Heart right ventricle (tissue), 16 donors: ENCODE measurements around the gene CMSS1. TPM values are rescaled to one million over a fixed set of nuclear protein-coding genes. Genes with fewer than 3 reads are reported as not detected.
A peak's percentile ranks its signal among the peaks of the same experiment; 100 is the strongest.

Experiments used
- ATAC-seq, 8 donors: fragments of 200-7000 bp; cut with Tn5 transposase; one replicate each; pipeline ENCODE4 v1.9.1; 2020; ENCODE audit warnings: mild to moderate bottlenecking in 8 of 8, moderate library complexity in 8 of 8, moderate number of reproducible peaks in 1 of 8
- DNase-seq, 2 donors: peaks; one replicate each; pipeline ENCODE4 v3.0.0-alpha.2; 2020
- H3K27ac ChIP-seq, 10 donors: fragments of 200-600 bp; sonication (generic) in 2 of 10; one replicate each; pipeline versions ENCODE4 v1.5.0 to v1.8.0; 2020 to 2022; ENCODE audit warnings: mild to moderate bottlenecking in 3 of 10
- H3K27me3 ChIP-seq, 7 donors: fragments of 200-600 bp; one replicate each; pipeline ENCODE4 v1.8.0; 2021 to 2022; ENCODE audit warnings: mild to moderate bottlenecking in 2 of 7
- H3K36me3 ChIP-seq, 9 donors: fragments of 200-600 bp; sonication (generic) in 1 of 9; one replicate each; pipeline versions ENCODE4 v1.5.0 to v1.8.0; 2020 to 2022; ENCODE audit warnings: mild to moderate bottlenecking in 2 of 9
- H3K4me1 ChIP-seq, 9 donors: fragments of 200-600 bp; sonication (generic) in 1 of 9; one replicate each; pipeline versions ENCODE4 v1.5.0 to v1.8.0; 2020 to 2022; ENCODE audit warnings: mild to moderate bottlenecking in 4 of 9
- H3K4me3 ChIP-seq, 10 donors: fragments of 200-600 bp; sonication (generic) in 2 of 10; one replicate each; pipeline versions ENCODE4 v1.5.0 to v1.8.0; 2020 to 2022; ENCODE audit warnings: mild to moderate bottlenecking in 7 of 10, moderate library complexity in 2 of 10
- H3K9me3 ChIP-seq, 11 donors: fragments of 200-600 bp in 10 of 11; sonication (generic) in 2 of 11; one replicate each; pipeline versions ENCODE4 v1.5.0 to v1.8.0; 2013 to 2022; ENCODE audit warnings: mild to moderate bottlenecking in 2 of 11, control low read depth in 1 of 11, moderate library complexity in 1 of 11
- WGBS, 2 donors: extraction: QIAGEN DNeasy Blood & Tissue Kit; methylation state at CpG; one replicate each; pipeline ENCODE4 v1.1.7; 2013; ENCODE audit warnings: inconsistent platforms in 1 of 2; 5-methylcytosine and 5-hydroxymethylcytosine counted together
- intact Hi-C, 10 donors: fragments of 100-400 bp; cut with DNase I; formaldehyde crosslinking; loops; one replicate each; pipeline versions ENCODE4 v1.11.1 to v1.14.2; 2022
- polyA plus RNA-seq, 2 donors: library from polyadenylated mRNA; stranded (reverse); fragments of 200-250 nt; gene quantifications; one replicate each; pipeline ENCODE4 v1.2.3, GENCODE V29; 2013
- total RNA-seq, 10 donors: library from RNA; stranded (reverse); fragmentation: NEBNext Ultra II Directional in 3 of 10; extraction: Animal tissue kit (Norgen Biotek cat#: 25700) in 3 of 10; gene quantifications; one replicate each; pipeline versions ENCODE4 v1.2.1 to v1.2.4, GENCODE V29; 2021 to 2023
- TF ChIP-seq, protein P1 (sequence below), 9 donors: fragments of 200-600 bp; sonication (generic) in 2 of 9; IDR thresholded peaks; one replicate each; pipeline versions ENCODE4 v1.5.0 to v1.8.0; 2021 to 2022; ENCODE audit warnings: antibody characterized with exemption in 9 of 9, mild to moderate bottlenecking in 5 of 9, moderate library complexity in 1 of 9
- donor health status: Arrhythmogenic right ventricular cardiomyopathy.
- donor health status: ischemic (EF 13 %, LVEDD 7.1; RV severe dilation, severe dysfunction).
- donor health status: healthy with polysubstance abuse.
- donor health status: DM: no; HTN: yes; CAD: no.
- donor health status: DM: no; HTN: no; CAD: no.
- donor health status: ischemic (EF 25% LVEDD 6.9; RV normal size, moderate dysfunction).
- donor health status: ischemic (EF 25% LVEDD 5.7; RV mildly dilated, moderate dysfunction).
- donor health status: healthy.
- donor health status: DM: yes; HTN: yes; CAD: no.
- donor health status: Ischemic cardiomyopathy.
- donor health status: ischemic (EF 35%, LVEDD 5.7; RV mildly dilated, moderate dysfunction).
- donor health status: nonischemic (EF 11% LVEDD 7.7; RV severe dilation, severe dysfunction).
- donor health status: DM: yes; HTN: yes; CAD: no.
- donor health status: PGD.
- donor health status: ischemic (EF 29% LVEDD 5.4; RV normal size, mild dysfunction).
- donor health status: nonischemic (EF 23%, LVEDD 6.1; RV moderate dilation, normal function).

CMSS1 gene
- total and polyA plus RNA-seq, 12 donors = 24.6 to 45.4 (median 34.6) TPM

- H3K27ac ChIP-seq = no peak overlapping the region
- DNase-seq = no peak
- H3K36me3 ChIP-seq = peaks cover 0 to 96% (median 21%) of the 10 kb centered on the region in 9 donors
- H3K4me3 ChIP-seq = no peak overlapping the region
- peaks cover 0 to 14% (median 0%) of the 10 kb centered on the region in 11 donors for H3K9me3 ChIP-seq
- peak in 1 of 8 donors; percentile 19 for ATAC-seq
- no peaks in the 10 kb centered on the region for H3K27me3 ChIP-seq
- WGBS, 2 donors = 45 to 60% methylated on average over 1 of the region's 1 CpG
- TF ChIP-seq, protein P1, sequence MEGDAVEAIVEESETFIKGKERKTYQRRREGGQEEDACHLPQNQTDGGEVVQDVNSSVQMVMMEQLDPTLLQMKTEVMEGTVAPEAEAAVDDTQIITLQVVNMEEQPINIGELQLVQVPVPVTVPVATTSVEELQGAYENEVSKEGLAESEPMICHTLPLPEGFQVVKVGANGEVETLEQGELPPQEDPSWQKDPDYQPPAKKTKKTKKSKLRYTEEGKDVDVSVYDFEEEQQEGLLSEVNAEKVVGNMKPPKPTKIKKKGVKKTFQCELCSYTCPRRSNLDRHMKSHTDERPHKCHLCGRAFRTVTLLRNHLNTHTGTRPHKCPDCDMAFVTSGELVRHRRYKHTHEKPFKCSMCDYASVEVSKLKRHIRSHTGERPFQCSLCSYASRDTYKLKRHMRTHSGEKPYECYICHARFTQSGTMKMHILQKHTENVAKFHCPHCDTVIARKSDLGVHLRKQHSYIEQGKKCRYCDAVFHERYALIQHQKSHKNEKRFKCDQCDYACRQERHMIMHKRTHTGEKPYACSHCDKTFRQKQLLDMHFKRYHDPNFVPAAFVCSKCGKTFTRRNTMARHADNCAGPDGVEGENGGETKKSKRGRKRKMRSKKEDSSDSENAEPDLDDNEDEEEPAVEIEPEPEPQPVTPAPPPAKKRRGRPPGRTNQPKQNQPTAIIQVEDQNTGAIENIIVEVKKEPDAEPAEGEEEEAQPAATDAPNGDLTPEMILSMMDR (IDR thresholded peaks at IDR 0.05) = no peak
- intact Hi-C loops = no loop called here
- H3K4me1 ChIP-seq = peaks cover 0 to 56% (median 13%) of the 10 kb centered on the region in 9 donors
These were observed 35.2 kb downstream of the CMSS1 start for GRCh38 chr3:99852851-99853250.

DNA sequence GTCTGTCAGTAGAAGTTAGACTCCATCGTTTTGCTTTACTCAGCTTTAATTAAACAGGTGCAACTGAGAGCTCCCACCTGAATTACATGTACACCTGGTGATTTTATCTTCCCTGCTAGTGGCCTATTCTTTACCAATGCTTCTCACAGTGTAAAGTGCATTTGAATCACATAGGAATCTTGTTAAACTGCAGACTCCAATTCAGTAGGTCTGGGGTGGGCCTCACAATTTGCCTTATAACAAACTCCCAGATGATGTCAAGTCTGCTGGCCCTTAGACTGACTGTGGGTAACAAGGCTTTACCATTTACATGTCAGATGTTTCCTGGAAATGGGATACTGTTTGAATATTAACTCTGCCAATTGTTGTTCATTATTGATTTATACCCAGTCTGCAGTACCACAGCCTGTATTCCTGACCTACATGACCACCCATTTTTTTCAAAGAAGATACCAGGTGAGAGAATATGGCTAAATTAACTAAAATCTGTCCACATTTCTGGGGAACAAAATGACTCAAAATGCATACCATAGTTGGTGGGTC lies 37.2 kb downstream of the CMSS1 start:
- Histone ChIP-seq H3K36me3 (peaks cover 0 to 93% (median 20%) of the 10 kb centered on the region in 9 donors), H3K4me3 (no peak overlapping the region), H3K27me3 (no peaks in the 10 kb centered on the region), H3K27ac (no peak overlapping the region), H3K9me3 (peaks cover 0 to 6% (median 0%) of the 10 kb centered on the region in 11 donors), H3K4me1 (peaks cover 0 to 65% (median 25%) of the 10 kb centered on the region in 9 donors)
- DNase-seq (no peak), ATAC-seq (no peak)
- intact Hi-C loops = no loop called here
- TF ChIP-seq, protein P1 (IDR thresholded peaks at IDR 0.05) = no peak
- 80 to 82% methylated on average over 1 of the region's 1 CpG for WGBS, 2 donors

DNA sequence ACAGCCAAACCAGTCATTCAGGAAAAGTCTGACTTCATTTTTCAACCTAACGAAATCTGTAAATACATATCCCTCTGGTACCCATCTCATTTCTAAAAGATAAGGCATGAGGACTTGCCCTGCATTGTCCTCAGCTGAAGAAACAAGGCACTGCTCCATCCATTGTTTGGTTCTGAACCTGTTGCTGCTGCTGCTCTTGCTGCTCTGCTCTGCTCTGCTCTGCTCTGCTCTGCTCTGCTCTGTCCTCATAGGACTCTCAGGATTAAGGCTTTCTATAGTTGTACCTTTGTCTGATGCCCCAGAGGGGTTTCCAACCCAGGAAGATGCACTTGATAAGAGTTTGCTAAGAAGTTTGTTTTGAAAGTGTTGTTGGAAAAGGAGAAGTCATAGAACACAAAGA lies 38.2 kb downstream of the CMSS1 start:
- Histone ChIP-seq H3K4me3 (no peak overlapping the region), H3K27ac (no peak overlapping the region), H3K36me3 (peaks cover 0 to 91% (median 9%) of the 10 kb centered on the region in 9 donors), H3K27me3 (no peaks in the 10 kb centered on the region), H3K9me3 (no peaks in the 10 kb centered on the region), H3K4me1 (peaks cover 0 to 74% (median 34%) of the 10 kb centered on the region in 9 donors)
- WGBS, 2 donors = 80 to 82% methylated on average over 1 of the region's 1 CpG
- DNase-seq = no peak
- ATAC-seq = no peak
- intact Hi-C loops = no loop called here
- TF ChIP-seq, protein P1 (IDR thresholded peaks at IDR 0.05) = no peak

DNA sequence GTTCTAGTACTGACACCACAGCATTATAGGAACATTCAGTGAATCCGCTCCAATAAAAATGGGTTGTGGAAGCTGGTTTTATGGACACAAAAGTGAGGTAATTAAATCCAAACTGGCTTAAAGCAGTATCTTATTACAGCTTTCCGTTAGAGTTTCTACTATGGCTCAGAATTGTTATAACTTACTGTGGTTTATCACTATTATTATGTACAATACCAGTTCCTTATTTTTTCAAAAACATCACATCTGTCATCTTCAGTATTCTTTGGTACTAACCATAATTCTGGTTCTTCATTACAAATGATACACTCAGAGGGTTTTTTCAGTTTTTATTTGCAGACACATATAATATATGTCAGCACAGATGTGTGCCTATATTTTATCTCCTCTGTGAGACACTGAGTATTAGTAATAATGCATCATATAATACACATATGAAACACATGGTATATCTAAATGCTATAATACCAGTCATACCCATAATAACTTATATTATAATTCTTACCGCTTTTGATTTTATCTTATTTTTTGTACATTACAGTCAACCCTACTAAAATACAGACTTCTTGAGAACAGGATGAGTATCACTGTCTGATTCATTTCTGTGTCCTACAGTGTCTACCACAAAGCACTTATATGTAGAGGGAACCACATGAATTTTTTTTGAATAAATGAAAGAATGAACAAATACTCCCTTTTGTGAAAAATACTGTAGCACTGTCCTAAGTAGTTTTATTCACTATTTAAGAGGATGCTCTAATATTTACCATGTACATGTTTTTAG lies 39.0 kb downstream of the CMSS1 start:
- intact Hi-C loops = loop anchor here in 1 of 10 donors (1.0 kb wide), 1 partner anchor 42 kb away; no protein-coding TSS in a partner anchor
- H3K4me1 ChIP-seq = peaks cover 0 to 79% (median 36%) of the 10 kb centered on the region in 9 donors
- no peaks in the 10 kb centered on the region for H3K9me3 ChIP-seq
- peaks cover 0 to 91% (median 8%) of the 10 kb centered on the region in 9 donors for H3K36me3 ChIP-seq
- 93 to 94% methylated on average over 3 of the region's 3 CpGs for WGBS, 2 donors
- no peaks in the 10 kb centered on the region for H3K27me3 ChIP-seq
- DNase-seq (no peak), ATAC-seq (no peak)
- no peak overlapping the region for H3K4me3 ChIP-seq
- no peak overlapping the region for H3K27ac ChIP-seq
- TF ChIP-seq, protein P1 (IDR thresholded peaks at IDR 0.05) = no peak
